ENCODE data around the gene CAMK2B.
A peak's percentile ranks its signal among the peaks of the same experiment; 100 is the strongest.

CAMK2B gene

GRCh38 chr7:44348851-44349781, 23.7 kb upstream of the CAMK2B start:
- Histone ChIP-seq H3K9me2 (replicated peaks; ENCODE audit: insufficient read depth, low read length) (no peaks in the 10 kb centered on the region), H2AFZ (ENCODE audit: low read depth, low read length, severe bottlenecking) (no peak overlapping the region), H3K4me3 (ENCODE audit: insufficient read depth, low read length, poor library complexity, severe bottlenecking) (no peak overlapping the region), H4K20me1 (ENCODE audit: low read depth, low read length) (no peaks in the 10 kb centered on the region), H3K79me2 (ENCODE audit: insufficient read depth, low read length) (no peaks in the 10 kb centered on the region), H3K27ac (ENCODE audit: low read depth, low read length) (no peak overlapping the region), H3F3A (ENCODE audit: insufficient read depth) (no peaks in the 10 kb centered on the region), H3K9ac (ENCODE audit: low read length) (no peak overlapping the region), H3K4me2 (ENCODE audit: low read depth, low read length, poor library complexity, severe bottlenecking) (no peak overlapping the region), H3K36me3 (ENCODE audit: low read length) (no peaks in the 10 kb centered on the region), H3K27me3 (ENCODE audit: low read length) (no peaks in the 10 kb centered on the region), H3K9me3 (ENCODE audit: insufficient read depth, low read length) (no peaks in the 10 kb centered on the region)
- TF ChIP-seq EZH2phosphoT487 (conservative IDR thresholded peaks at IDR 0.05; ENCODE audit: low read length): no peak
- TF ChIP-seq, protein P1, sequence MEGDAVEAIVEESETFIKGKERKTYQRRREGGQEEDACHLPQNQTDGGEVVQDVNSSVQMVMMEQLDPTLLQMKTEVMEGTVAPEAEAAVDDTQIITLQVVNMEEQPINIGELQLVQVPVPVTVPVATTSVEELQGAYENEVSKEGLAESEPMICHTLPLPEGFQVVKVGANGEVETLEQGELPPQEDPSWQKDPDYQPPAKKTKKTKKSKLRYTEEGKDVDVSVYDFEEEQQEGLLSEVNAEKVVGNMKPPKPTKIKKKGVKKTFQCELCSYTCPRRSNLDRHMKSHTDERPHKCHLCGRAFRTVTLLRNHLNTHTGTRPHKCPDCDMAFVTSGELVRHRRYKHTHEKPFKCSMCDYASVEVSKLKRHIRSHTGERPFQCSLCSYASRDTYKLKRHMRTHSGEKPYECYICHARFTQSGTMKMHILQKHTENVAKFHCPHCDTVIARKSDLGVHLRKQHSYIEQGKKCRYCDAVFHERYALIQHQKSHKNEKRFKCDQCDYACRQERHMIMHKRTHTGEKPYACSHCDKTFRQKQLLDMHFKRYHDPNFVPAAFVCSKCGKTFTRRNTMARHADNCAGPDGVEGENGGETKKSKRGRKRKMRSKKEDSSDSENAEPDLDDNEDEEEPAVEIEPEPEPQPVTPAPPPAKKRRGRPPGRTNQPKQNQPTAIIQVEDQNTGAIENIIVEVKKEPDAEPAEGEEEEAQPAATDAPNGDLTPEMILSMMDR (IDR thresholded peaks at IDR 0.05; ENCODE audit: insufficient read depth, low read length, poor library complexity, severe bottlenecking): no peak

DNA sequence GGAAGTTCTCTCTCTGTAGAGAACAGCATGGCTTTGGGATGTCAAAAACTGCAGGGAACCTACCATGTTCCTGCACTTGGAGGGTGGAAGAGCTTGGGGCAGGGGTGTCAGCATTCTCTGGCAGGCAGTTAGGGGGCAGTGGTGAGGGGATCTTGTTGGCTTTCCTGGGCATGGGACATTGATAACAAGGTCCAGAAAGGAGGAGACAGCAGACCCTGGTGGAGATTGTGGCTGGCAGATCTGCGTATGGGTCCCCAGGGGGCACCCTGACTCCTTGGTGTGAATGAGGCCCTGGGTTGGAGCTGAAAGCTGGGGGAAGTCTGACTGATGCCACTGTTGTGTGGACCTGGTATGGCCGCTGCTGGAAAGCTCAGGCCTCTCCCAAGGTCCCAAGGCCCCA, 22.9 kb upstream of the CAMK2B start:
- Histone ChIP-seq H3K79me2 (ENCODE audit: insufficient read depth, low read length) (no peaks in the 10 kb centered on the region), H3K9me2 (replicated peaks; ENCODE audit: insufficient read depth, low read length) (no peaks in the 10 kb centered on the region), H3K9me3 (ENCODE audit: insufficient read depth, low read length) (no peaks in the 10 kb centered on the region), H3K27ac (ENCODE audit: low read depth, low read length) (no peak overlapping the region), H3K27me3 (ENCODE audit: low read length) (no peaks in the 10 kb centered on the region), H3K36me3 (ENCODE audit: low read length) (no peaks in the 10 kb centered on the region), H2AFZ (ENCODE audit: low read depth, low read length, severe bottlenecking) (no peak overlapping the region), H4K20me1 (ENCODE audit: low read depth, low read length) (no peaks in the 10 kb centered on the region), H3F3A (ENCODE audit: insufficient read depth) (no peaks in the 10 kb centered on the region), H3K4me2 (ENCODE audit: low read depth, low read length, poor library complexity, severe bottlenecking) (no peak overlapping the region), H3K4me3 (ENCODE audit: insufficient read depth, low read length, poor library complexity, severe bottlenecking) (no peak overlapping the region), H3K9ac (ENCODE audit: low read length) (no peak overlapping the region)
- TF ChIP-seq, protein P1 (IDR thresholded peaks at IDR 0.05; ENCODE audit: insufficient read depth, low read length, poor library complexity, severe bottlenecking): peak; percentile 45
- no peak for TF ChIP-seq EZH2phosphoT487 (conservative IDR thresholded peaks at IDR 0.05; ENCODE audit: low read length)

DNA sequence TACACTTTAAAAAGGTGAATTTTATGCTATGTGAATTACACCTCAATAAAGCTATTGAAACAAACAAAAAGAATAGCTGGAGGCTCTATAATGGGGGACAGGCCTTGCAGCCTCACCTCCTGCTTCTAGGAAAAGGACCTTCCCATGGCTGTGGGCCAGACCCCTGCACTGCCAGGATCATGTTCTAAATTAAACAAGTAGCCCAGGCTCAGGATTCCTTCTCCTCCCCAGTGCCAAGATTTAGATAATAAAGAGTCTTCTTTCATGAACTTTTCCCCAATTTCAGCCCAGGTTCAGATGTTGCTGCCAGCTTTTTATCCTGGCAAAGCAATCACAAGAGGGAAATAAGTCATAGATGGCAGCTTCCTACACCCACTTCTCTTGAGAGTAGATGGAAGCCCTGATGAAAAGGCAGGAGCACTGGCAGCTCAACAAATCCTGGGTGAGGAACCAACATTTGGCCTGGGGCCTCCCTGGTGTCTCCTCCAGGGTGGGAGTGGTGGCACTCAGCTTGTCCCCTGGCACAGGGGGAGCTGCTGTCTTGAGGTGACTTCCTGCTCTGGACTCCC, 22.2 kb upstream of the CAMK2B start:
- no peak overlapping the region for H3K27ac ChIP-seq (ENCODE audit: low read depth, low read length)
- H2AFZ ChIP-seq (ENCODE audit: low read depth, low read length, severe bottlenecking): no peak overlapping the region
- H3K4me3 ChIP-seq (ENCODE audit: insufficient read depth, low read length, poor library complexity, severe bottlenecking): no peak overlapping the region
- no peaks in the 10 kb centered on the region for H3F3A ChIP-seq (ENCODE audit: insufficient read depth)
- H3K4me2 ChIP-seq (ENCODE audit: low read depth, low read length, poor library complexity, severe bottlenecking): no peak overlapping the region
- no peaks in the 10 kb centered on the region for H3K36me3 ChIP-seq (ENCODE audit: low read length)
- no peaks in the 10 kb centered on the region for H3K9me3 ChIP-seq (ENCODE audit: insufficient read depth, low read length)
- no peaks in the 10 kb centered on the region for H3K9me2 ChIP-seq (replicated peaks; ENCODE audit: insufficient read depth, low read length)
- H4K20me1 ChIP-seq (ENCODE audit: low read depth, low read length): no peaks in the 10 kb centered on the region
- TF ChIP-seq EZH2phosphoT487 (conservative IDR thresholded peaks at IDR 0.05; ENCODE audit: low read length): no peak
- TF ChIP-seq, protein P1 (IDR thresholded peaks at IDR 0.05; ENCODE audit: insufficient read depth, low read length, poor library complexity, severe bottlenecking): no peak
- H3K79me2 ChIP-seq (ENCODE audit: insufficient read depth, low read length): no peaks in the 10 kb centered on the region
- H3K27me3 ChIP-seq (ENCODE audit: low read length): no peaks in the 10 kb centered on the region
- no peak overlapping the region for H3K9ac ChIP-seq (ENCODE audit: low read length)
